HCT116 (cell line): Measurements from ENCODE around the gene TMEM203. TPM values are rescaled to one million over a fixed set of nuclear protein-coding genes. Genes with fewer than 3 reads are reported as not detected.
A peak's percentile ranks its signal among the peaks of the same experiment; 100 is the strongest.

Experiments
- ATAC-seq: fragments of 200-7000 bp; cut with Tn5 transposase; 2 replicates; pipeline ENCODE4 v1.9.1; 2020; ENCODE audit warnings: mild to moderate bottlenecking, moderate library complexity
- BruUV-seq: library from RNA; stranded (reverse); fragments of 400-500 nt; replicated peaks from 2 replicates; lab custom pipeline; 2021; lab: Mats Ljungman, UMichigan
- CTCF ChIA-PET: fragments of 300-600 bp; sonication (Branson Sonifier 250); formaldehyde crosslinking; loops from one replicate; lab custom pipeline; 2021; ENCODE audit warnings: antibody characterized with exemption; lab: Charles Lee
- POLR2A ChIA-PET: fragments of 300-600, 350-600 bp; sonication (Branson Sonifier 250); formaldehyde crosslinking; loops from one replicate; lab custom pipeline; 2021; ENCODE audit warnings: antibody characterized with exemption; lab: Charles Lee
- RAD21 ChIA-PET, 2 experiments: fragments of 300-600 bp; sonication (Branson Sonifier 250); formaldehyde crosslinking; loops; one replicate each; lab custom pipeline; 2023; ENCODE audit warnings: low total read pairs in 2 of 2; ENCODE audit not compliant: uncharacterized antibody in 2 of 2, unreplicated experiment in 2 of 2, low non-redundant PET in 1 of 2; lab: Charles Lee
- DNase-seq: peaks from one replicate; pipeline ENCODE4 v3.0.0-alpha.2; 2010; ENCODE audit warnings: low read depth, low spot score
- H2AFZ ChIP-seq: fragments of 200-600 bp; shearing (Covaris generic), sonication (generic); 2 replicates; pipeline ENCODE4 v1.6.1; 2017; ENCODE audit warnings: low read depth, mixed run types, mixed read lengths, antibody characterized with exemption, low read length; ENCODE audit not compliant: poor library complexity, severe bottlenecking
- H3K27ac ChIP-seq: 2 replicates; pipeline ENCODE4 v1.5.1; 2012; ENCODE audit warnings: low read depth, low read length
- H3K27me3 ChIP-seq: fragments of 200-600 bp; sonication (generic); 2 replicates; pipeline ENCODE4 v1.6.1; 2016; ENCODE audit warnings: mixed run types, low read length, mixed read lengths; ENCODE audit not compliant: insufficient read depth
- H3K36me3 ChIP-seq, 2 experiments: fragments of 200-500 bp in 1 of 2; fragments of 200-600 bp in 1 of 2; sonication (Bioruptor generic) in 1 of 2; sonication (generic) in 1 of 2; 2 replicates each; pipeline versions ENCODE4 v1.5.1 to v1.6.1; 2014 to 2016; ENCODE audit warnings: low read length in 2 of 2, inconsistent platforms in 1 of 2, mixed read lengths in 1 of 2, mixed run types in 1 of 2; ENCODE audit not compliant: insufficient read depth in 2 of 2, control insufficient read depth in 1 of 2
- H3K4me1 ChIP-seq, 2 experiments: fragments of 200-600 bp in 1 of 2; sonication (generic) in 1 of 2; 2 replicates each; pipeline versions ENCODE4 v1.5.1 to v1.6.1; 2012 to 2017; ENCODE audit warnings: low read length in 2 of 2, inconsistent platforms in 1 of 2, mild to moderate bottlenecking in 1 of 2, mixed read lengths in 1 of 2, mixed run types in 1 of 2, moderate library complexity in 1 of 2; ENCODE audit not compliant: insufficient read depth in 2 of 2, control insufficient read depth in 1 of 2
- H3K4me2 ChIP-seq: fragments of 200-600 bp; sonication (generic); 2 replicates; pipeline ENCODE4 v1.6.1; 2017; ENCODE audit warnings: mixed run types, low read length, mixed read lengths
- H3K4me3 ChIP-seq, 2 experiments: fragments of 200-600 bp in 1 of 2; sonication (generic) in 1 of 2; replicated peaks in 1 of 2; 2 replicates each; pipeline ENCODE4 v1.5.1; 2011 to 2016; ENCODE audit warnings: low read length in 2 of 2, control low read depth in 1 of 2, low read depth in 1 of 2, mild to moderate bottlenecking in 1 of 2, mixed read lengths in 1 of 2, mixed run types in 1 of 2
- H3K79me2 ChIP-seq: fragments of 200-600 bp; sonication (generic); 2 replicates; pipeline ENCODE4 v1.6.1; 2017; ENCODE audit warnings: mild to moderate bottlenecking, mixed run types, low read length, moderate library complexity, mixed read lengths; ENCODE audit not compliant: insufficient read depth
- H3K9ac ChIP-seq: fragments of 200-600 bp; sonication (generic); 2 replicates; pipeline ENCODE4 v1.6.1; 2016; ENCODE audit warnings: low read length, mixed read lengths
- H3K9me2 ChIP-seq: fragments of 200-600 bp; sonication (generic), shearing (Covaris generic); 2 replicates; pipeline ENCODE4 v1.6.1; 2017; ENCODE audit warnings: mixed run types, mild to moderate bottlenecking, moderate library complexity; ENCODE audit not compliant: insufficient read depth
- H3K9me3 ChIP-seq, 2 experiments: fragments of 200-500 bp in 1 of 2; fragments of 200-600 bp in 1 of 2; sonication (Bioruptor generic) in 1 of 2; sonication (generic) in 1 of 2; 2 replicates each; pipeline ENCODE4 v1.6.1; 2014 to 2017; ENCODE audit warnings: low read length in 2 of 2, mixed read lengths in 2 of 2, inconsistent platforms in 1 of 2, low read depth in 1 of 2, mild to moderate bottlenecking in 1 of 2, mixed run types in 1 of 2, moderate library complexity in 1 of 2; ENCODE audit not compliant: control insufficient read depth in 1 of 2, insufficient read depth in 1 of 2
- H4K20me1 ChIP-seq: fragments of 200-600 bp; sonication (generic), shearing (Covaris generic); 2 replicates; pipeline ENCODE4 v1.6.1; 2017; ENCODE audit warnings: mixed run types, mild to moderate bottlenecking, moderate library complexity; ENCODE audit not compliant: insufficient read depth
- ATF3 ChIP-seq: IDR thresholded peaks from 2 replicates; pipeline ENCODE4 v1.6.1; 2012
- TCF7L2 ChIP-seq: IDR thresholded peaks from 2 replicates; pipeline ENCODE4 v1.7.0; 2011; ENCODE audit warnings: borderline replicate concordance, inconsistent platforms; ENCODE audit not compliant: insufficient read depth, insufficient read length; ENCODE audit errors: extremely low read depth
- ZBTB33 ChIP-seq: IDR thresholded peaks from 2 replicates; pipeline ENCODE4 v1.6.1; 2011; ENCODE audit warnings: mild to moderate bottlenecking, low read length, moderate library complexity; ENCODE audit not compliant: insufficient replicate concordance; ENCODE audit errors: extremely low read depth
- ZNF274 ChIP-seq: fragments of 200-500 bp; sonication (Bioruptor generic); IDR thresholded peaks from 2 replicates; pipeline ENCODE4 v1.6.1; 2014; ENCODE audit warnings: mild to moderate bottlenecking, low read depth, low read length, inconsistent platforms
- intact Hi-C: fragments of 100-400 bp; cut with micrococcal nuclease; formaldehyde crosslinking; loops from 2 replicates; pipeline ENCODE4 v1.10.0; 2022
- total RNA-seq: library from RNA; stranded (reverse); gene quantifications from one replicate; pipeline ENCODE4 v1.2.1, GENCODE V29; 2021; ENCODE audit not compliant: unreplicated experiment

The TMEM203 gene
- total RNA-seq, 1 experiment from 2014 or later: 45.0 TPM

DNA sequence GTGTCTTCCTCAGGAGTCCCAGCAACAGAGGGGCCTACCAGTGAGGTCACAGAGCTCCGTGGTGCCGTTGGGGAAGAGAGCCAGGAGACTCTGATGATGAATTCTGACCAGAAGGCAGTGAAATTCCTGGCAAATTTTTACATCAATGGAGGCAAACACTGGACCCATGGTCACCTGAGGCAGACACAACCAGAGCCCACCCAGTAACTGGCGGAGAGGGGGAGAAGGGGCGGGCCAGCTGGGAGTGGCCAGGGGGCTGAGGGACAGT lies 45.7 kb upstream of the TMEM203 start, which contains the start of gene STPG3:
STPG3 (plus strand) TSS at position 93 of the 268 bp plus-strand sequence; CDS start at position 94, 1 bp downstream.
- H3K4me2 ChIP-seq: no peak within 1 kb of the TSS
- no peak within 1 kb of the TSS for H2AFZ ChIP-seq
- H3K9me3 ChIP-seq: no peaks in the 10 kb centered on the region
- no peak within 1 kb of the TSS for H3K9ac ChIP-seq
- H3K27ac ChIP-seq: peak within 1 kb of the TSS; percentile 29; the same call in 1 of the 2 replicates
- no peak for ATAC-seq
- no peaks in the 10 kb centered on the region for H3K27me3 ChIP-seq
- RAD21 ChIA-PET: no interaction called here
- BruUV-seq: no TSS peak
- no peaks in the 10 kb centered on the region for H4K20me1 ChIP-seq
- DNase-seq: no peak
- peaks cover 0 to 3% of the 10 kb centered on the region in 2 experiments; a peak in 1 of 4 replicates for H3K36me3 ChIP-seq
- POLR2A ChIA-PET: no interaction called here
- peaks cover 9% of the 10 kb centered on the region for H3K79me2 ChIP-seq
- H3K9me2 ChIP-seq: no peaks in the 10 kb centered on the region
- H3K4me1 ChIP-seq: peaks cover 15 to 33% of the 10 kb centered on the region in 2 experiments
- TF ChIP-seq ZNF274: no peak
- TF ChIP-seq TCF7L2: no peak
- TF ChIP-seq ATF3: no peak
- no peak for TF ChIP-seq ZBTB33
- TF ChIP-seq, all 23 proteins: peak for 0
- H3K4me3 ChIP-seq: no peak within 1 kb of the TSS
- CTCF ChIA-PET: no interaction called here
- intact Hi-C loops: no loop called here
